Uterus (tissue), 2 donors: ENCODE measurements around the gene BABAM2.

Source experiments
- POLR2A ChIP-seq, 2 donors: fragments of 450-650 bp; IDR thresholded peaks; one replicate each; pipeline ENCODE4 v1.6.1; 2016; ENCODE audit warnings: antibody characterized with exemption in 2 of 2, mild to moderate bottlenecking in 1 of 2, moderate library complexity in 1 of 2
- TF ChIP-seq, protein P1 (sequence below), 4 experiments: fragments of 200-600 bp in 2 of 4; fragments of 450-650 bp in 2 of 4; sonication (generic) in 2 of 4; IDR thresholded peaks; one replicate each; pipeline ENCODE4 v1.5.1; 2016 to 2019; ENCODE audit warnings: antibody characterized with exemption in 4 of 4, mild to moderate bottlenecking in 2 of 4, moderate library complexity in 1 of 4

DNA sequence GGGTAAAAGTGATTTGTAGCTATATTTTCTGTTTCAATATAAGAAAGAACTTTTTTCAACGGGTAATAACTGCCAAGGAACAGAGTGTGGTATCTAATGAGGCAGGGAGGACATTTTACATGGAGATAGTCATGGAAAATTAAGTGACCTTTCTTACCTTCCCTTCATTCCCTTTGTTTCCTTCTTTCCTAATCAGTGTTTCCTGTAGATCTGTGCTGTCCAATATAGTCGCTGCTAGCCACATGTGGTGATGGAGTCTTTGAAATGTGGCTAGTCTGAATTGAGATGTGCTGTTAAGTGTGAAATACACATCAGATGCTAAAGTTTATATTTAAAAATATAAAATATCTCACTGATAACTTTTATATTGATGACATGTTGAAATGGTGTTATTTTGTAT lies 81.8 kb downstream of the BABAM2 start:
- TF ChIP-seq, protein P1, sequence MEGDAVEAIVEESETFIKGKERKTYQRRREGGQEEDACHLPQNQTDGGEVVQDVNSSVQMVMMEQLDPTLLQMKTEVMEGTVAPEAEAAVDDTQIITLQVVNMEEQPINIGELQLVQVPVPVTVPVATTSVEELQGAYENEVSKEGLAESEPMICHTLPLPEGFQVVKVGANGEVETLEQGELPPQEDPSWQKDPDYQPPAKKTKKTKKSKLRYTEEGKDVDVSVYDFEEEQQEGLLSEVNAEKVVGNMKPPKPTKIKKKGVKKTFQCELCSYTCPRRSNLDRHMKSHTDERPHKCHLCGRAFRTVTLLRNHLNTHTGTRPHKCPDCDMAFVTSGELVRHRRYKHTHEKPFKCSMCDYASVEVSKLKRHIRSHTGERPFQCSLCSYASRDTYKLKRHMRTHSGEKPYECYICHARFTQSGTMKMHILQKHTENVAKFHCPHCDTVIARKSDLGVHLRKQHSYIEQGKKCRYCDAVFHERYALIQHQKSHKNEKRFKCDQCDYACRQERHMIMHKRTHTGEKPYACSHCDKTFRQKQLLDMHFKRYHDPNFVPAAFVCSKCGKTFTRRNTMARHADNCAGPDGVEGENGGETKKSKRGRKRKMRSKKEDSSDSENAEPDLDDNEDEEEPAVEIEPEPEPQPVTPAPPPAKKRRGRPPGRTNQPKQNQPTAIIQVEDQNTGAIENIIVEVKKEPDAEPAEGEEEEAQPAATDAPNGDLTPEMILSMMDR (IDR thresholded peaks at IDR 0.05) = no peak
- TF ChIP-seq POLR2A (IDR thresholded peaks at IDR 0.05) = no peak
